IPS-18a (cell line): ENCODE measurements around the gene RNF17.

ENCODE experiments used
- H3K27ac ChIP-seq: one replicate; pipeline ENCODE4 v1.5.1; 2013; ENCODE audit warnings: low read length
- H3K27me3 ChIP-seq: one replicate; pipeline ENCODE4 v1.6.1; 2013; ENCODE audit warnings: mild to moderate bottlenecking, low read length; ENCODE audit not compliant: control insufficient read depth, insufficient read depth
- H3K36me3 ChIP-seq: one replicate; pipeline ENCODE4 v1.6.1; 2013; ENCODE audit warnings: low read depth, low read length; ENCODE audit not compliant: control insufficient read depth
- H3K4me1 ChIP-seq: one replicate; pipeline ENCODE4 v1.6.1; 2013; ENCODE audit warnings: low read depth, low read length; ENCODE audit not compliant: control insufficient read depth
- H3K4me3 ChIP-seq: one replicate; pipeline ENCODE4 v1.5.1; 2013; ENCODE audit warnings: low read length
- H3K9ac ChIP-seq: one replicate; pipeline ENCODE4 v1.6.1; 2013; ENCODE audit warnings: mild to moderate bottlenecking, low read length, moderate library complexity
- H3K9me3 ChIP-seq: one replicate; pipeline ENCODE4 v1.6.1; 2013; ENCODE audit warnings: low read depth, low read length; ENCODE audit not compliant: control insufficient read depth

The RNF17 gene

DNA sequence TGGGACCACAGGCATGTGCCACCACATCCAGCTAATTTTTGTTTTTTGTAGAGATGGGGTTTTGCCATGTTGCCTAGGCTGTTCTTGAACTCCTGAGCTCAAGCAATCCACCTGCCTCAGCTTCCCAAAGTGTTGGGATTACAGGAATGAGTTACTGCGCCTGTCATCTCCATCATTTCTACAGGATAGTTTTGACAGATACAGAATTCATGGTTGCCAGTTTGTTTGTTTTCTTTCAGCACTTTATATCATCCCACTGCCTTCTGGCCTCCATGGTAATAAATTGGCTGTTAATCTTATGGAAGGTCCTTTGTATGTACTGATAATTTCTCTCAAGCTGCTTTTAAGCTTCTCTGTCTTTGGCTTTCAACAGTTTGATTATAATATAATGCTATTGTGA is 165.2 kb downstream of the RNF17 start:
- H3K4me1 ChIP-seq = peaks cover 11% of the 10 kb centered on the region
- H3K27me3 ChIP-seq = peaks cover 22% of the 10 kb centered on the region
- H3K9ac ChIP-seq = no peak overlapping the region
- H3K9me3 ChIP-seq = no peaks in the 10 kb centered on the region
- no peak overlapping the region for H3K27ac ChIP-seq
- H3K4me3 ChIP-seq = no peak overlapping the region
- no peaks in the 10 kb centered on the region for H3K36me3 ChIP-seq
